HG02678 (cell line): ENCODE data around the gene SH3BP5.

ENCODE experiments used
- ATAC-seq: cut with Tn5 transposase; IDR thresholded peaks from one replicate; pipeline ENCODE4 v1.9.1; 2021; ENCODE audit warnings: mild to moderate bottlenecking, moderate library complexity; ENCODE audit not compliant: unreplicated experiment

SH3BP5 gene

GRCh38 chr3:15326037-15326436 lies 6.3 kb downstream of the SH3BP5 start:
- no peak for ATAC-seq

DNA sequence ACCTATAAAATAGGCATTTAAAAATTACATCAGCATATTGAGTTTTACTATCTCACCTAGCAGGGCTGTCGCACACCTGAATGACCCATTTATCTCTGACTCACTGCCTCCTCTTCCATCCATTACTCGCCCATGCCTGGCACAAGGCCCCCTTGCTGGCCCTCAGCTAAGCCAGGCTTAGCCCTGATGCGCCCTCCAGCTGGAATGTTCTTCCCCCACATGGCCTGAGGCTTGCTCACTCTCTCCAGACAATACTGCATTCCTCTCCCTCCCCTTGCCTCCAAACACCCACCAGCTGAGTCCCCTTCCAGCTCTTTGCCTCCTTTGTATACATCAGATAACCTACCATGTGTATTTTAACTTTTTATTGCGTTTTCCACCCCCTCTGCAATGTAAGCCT lies 7.2 kb downstream of the SH3BP5 start:
- no peak for ATAC-seq

DNA sequence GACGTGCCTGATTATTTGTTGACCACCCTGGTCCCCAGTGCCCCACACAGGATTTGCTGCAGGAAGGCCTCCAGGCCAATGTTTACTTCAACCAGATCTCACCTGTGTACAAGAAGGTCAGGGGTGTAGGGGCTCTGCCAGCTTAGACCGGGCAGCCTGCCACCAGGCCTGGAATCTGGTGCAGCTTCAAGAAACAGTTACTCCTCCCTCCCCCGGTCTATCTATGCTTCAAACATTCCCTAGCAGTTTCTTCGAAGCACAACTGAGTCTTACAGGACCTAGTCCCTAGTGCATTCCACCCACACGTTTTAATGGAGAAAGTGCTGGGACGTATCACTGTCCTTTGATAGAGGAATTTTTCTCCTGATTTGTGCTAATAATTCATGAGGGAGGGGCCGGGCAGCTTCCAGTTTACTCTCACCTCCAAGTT lies 8.0 kb downstream of the SH3BP5 start:
- ATAC-seq: no peak

GRCh38 chr3:15323063-15323462 lies 9.3 kb downstream of the SH3BP5 start:
- ATAC-seq: no peak

DNA sequence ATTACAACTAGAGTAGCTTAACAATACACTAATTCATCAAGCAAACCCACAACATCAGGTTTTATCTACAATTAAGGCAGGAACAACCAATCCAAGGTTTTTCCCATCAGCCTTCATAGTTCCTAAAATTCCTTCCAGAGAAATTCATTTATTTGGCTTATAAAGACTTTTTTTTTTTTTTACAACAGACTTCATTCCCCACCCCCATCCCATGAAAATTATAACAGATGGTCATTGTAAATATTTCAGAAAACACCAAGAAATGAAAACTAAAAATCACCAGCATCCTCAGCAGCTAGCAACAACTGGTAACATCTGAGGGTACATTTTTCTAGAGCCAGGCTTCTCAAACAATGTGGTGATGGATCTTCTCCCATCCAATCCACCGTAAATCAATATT lies 11.0 kb downstream of the SH3BP5 start:
- ATAC-seq: no peak

DNA sequence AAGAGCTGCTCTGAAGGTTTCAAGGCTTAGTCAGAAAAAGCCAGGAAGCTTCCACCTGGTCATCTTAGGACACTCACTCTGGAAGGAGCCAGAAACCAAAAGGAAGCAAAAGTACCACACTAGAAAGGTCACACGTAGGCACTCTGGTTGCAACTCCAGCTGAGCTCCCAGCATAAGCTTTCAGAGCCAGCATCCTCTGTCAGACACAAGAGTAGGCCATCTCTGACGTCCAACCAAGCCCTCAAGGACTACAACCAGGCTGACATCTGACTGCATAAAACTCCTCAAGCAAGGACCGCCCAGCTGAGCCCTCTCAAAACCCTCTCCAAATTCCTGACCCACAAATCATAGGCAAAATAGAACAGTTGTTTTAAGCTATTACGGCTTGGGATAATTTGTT lies 12.8 kb downstream of the SH3BP5 start:
- no peak for ATAC-seq

DNA sequence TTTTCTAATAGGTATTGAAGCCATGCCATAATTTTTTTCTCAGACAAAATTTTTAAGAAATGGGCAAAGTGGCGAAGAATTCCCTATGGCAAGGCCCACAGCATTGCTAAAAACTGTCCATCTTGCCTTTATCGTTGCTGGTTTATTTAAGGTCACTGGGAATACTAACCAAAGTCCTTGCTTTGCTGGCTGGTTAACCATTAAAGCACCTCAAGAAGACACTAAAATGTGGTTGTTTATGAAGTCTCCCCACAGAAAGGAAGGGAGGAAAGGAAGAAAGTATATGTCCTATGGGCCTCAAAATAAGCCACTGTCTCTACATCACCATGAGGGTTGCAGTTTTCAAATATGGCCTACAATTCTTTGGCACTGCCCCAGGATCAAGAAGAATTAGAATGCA lies 13.2 kb downstream of the SH3BP5 start:
- ATAC-seq: no peak

- ATAC-seq: no peak
These were observed 13.7 kb downstream of the SH3BP5 start for GRCh38 chr3:15318661-15319060.

DNA sequence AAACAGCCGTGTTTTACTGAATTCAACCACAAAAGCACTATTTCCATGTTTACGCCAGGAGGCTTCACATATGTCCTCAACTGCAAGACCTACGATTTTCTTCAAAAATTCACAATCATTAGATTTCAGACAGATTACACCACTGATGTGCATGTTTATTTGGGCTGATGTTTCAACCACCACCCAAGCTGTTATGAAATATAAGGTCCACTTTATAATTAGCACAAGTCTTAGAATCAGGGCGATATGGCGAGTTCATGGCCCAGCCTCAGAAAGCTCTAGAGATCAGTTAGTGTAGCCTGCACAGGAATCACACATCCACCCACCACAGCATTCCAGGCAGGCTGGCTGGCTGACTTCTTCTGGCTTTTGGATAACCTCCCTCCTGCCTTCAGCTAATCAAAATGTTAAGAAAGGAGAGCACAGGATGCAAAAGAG lies 15.4 kb downstream of the SH3BP5 start:
- ATAC-seq: no peak

DNA sequence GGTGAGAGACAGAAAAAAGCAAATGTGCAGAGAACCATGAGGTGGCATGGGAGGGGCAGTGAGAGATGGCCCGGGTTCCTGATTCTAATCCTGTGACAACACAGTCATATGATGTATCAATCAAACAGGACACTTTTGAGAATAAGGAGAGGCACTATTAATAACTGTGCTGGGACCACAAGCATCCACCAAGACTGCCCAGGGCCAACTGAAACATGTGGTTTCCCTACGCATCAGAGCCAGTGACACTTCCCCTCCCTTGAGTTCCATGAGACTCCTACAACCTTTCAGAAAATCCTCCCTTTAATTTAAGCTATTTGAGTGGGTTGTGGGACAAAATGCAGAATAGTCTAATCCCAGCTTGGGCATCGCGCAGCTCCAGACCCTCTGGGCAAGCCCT lies 17.4 kb downstream of the SH3BP5 start:
- ATAC-seq: no peak

- ATAC-seq: no peak
These were observed 18.1 kb downstream of the SH3BP5 start for GRCh38 chr3:15314276-15314675.

DNA sequence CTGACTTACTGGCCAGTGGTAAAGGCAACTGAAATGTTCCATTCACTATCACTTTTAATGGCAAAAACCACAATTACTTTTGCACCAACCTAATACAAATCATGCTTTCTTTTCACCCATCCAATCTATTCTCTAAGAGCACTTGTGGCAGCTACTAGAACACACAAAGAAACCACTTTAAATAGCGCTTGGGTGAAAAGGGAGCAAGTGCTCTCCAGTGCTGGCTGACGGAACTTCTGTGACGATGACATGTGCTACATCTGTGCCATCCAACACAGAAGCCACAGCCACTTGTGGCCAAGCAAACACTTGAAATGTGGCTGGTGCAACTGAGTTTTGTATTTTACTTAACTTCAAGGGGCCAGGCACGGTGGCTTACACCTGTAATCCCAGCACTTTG lies 18.9 kb downstream of the SH3BP5 start:
- ATAC-seq: no peak

DNA sequence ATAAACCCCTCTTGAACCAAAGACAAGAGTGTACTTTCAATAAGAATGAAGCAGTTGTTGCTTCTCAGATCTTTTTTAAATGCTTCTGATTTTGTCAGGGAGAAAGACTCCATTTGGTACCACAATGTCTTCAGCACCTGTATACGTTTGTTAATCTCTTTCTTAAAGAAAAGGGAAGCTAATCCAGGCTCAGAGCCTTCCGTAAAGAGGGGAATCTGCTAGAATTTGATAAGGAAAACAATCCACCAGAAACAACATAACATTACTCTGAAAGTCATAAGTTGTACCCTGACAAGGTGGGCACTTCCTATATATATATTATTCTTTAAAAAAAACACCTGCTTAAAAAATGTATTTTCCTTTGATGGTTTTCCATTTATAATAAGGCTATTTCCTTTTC lies 19.8 kb downstream of the SH3BP5 start:
- no peak for ATAC-seq

- peak; percentile 91 for ATAC-seq
These were observed 21.7 kb downstream of the SH3BP5 start for GRCh38 chr3:15310491-15311370.

GRCh38 chr3:15309662-15310335 lies 22.6 kb downstream of the SH3BP5 start:
- ATAC-seq: no peak

- no peak for ATAC-seq
These were observed 24.8 kb downstream of the SH3BP5 start for GRCh38 chr3:15307580-15307979.

DNA sequence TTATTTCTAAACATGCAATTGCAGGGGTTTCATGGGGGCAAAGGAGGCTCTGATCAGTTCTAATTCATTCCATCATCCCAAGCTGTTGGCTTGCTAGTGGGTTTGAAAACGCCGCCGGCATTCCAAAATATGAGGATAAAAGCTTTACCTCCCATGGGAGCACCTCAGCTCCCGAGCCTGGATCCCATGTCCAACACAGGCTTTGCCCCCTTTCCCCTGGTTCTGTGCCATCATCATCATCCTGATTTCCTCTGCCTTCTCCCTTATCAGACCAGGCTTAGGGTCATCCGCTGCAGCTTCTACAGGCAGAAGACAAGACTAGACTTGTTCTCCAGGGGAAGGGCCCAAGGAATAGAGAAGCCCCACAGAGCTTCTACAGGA lies 25.4 kb downstream of the SH3BP5 start:
- ATAC-seq: no peak

- no peak for ATAC-seq
These were observed 27.0 kb downstream of the SH3BP5 start for GRCh38 chr3:15305359-15305844.

GRCh38 chr3:15303728-15304127 lies 28.7 kb downstream of the SH3BP5 start:
- ATAC-seq: no peak

GRCh38 chr3:15303216-15303615 lies 29.2 kb downstream of the SH3BP5 start:
- no peak for ATAC-seq

DNA sequence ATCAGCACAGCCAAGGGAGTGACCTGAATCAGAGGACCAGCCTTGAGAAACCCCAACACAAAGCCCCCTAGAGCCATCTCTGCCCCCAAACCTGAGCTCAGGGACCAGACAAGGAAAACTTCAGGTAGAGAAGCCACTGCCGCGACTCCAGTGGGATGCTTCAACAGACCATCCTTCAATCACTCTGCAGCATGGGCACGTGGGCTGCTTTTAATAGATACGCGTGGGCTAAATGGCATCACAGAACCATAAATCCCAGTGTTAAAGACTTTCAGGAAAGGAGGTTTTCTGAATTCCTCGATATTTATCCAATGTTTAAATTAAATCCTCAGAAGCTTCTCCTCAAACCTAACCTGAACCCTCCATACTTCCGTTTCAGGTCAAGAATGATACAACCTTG lies 30.6 kb downstream of the SH3BP5 start:
- ATAC-seq: no peak
